Activated B cell treated with CpG ODN at 0.5 μM for 24 hours (primary cell): ENCODE measurements around the gene UGT8. TPM values are rescaled to one million over a fixed set of nuclear protein-coding genes. Genes with fewer than 3 reads are reported as not detected.

ENCODE experiments used
- ATAC-seq: fragments of 200-7000 bp; cut with Tn5 transposase; one replicate; pipeline ENCODE4 v1.10.0; 2021; ENCODE audit warnings: low read depth, mild to moderate bottlenecking, moderate library complexity
- CTCF ChIA-PET: fragments of 350-600 bp; sonication (Branson Sonifier 250); formaldehyde crosslinking; loops from one replicate; lab custom pipeline; 2021; ENCODE audit warnings: antibody characterized with exemption; lab: Charles Lee
- POLR2A ChIA-PET: fragments of 350-600 bp; sonication (Branson Sonifier 250); formaldehyde crosslinking; loops from one replicate; lab custom pipeline; 2021; ENCODE audit warnings: antibody characterized with exemption; lab: Charles Lee
- DNase-seq: peaks from one replicate; pipeline ENCODE4 v3.0.0; 2022
- H3K27ac Mint-ChIP-seq: one replicate; pipeline ENCODE4 v1.8.0; 2020; ENCODE audit warnings: mixed read lengths
- H3K27me3 Mint-ChIP-seq: one replicate; pipeline ENCODE4 v1.8.0; 2021; ENCODE audit warnings: mixed read lengths
- H3K36me3 Mint-ChIP-seq: one replicate; pipeline ENCODE4 v1.8.0; 2021; ENCODE audit warnings: low read depth, mixed read lengths
- H3K4me1 Mint-ChIP-seq: one replicate; pipeline ENCODE4 v1.8.0; 2021; ENCODE audit warnings: mixed read lengths
- H3K4me3 Mint-ChIP-seq: one replicate; pipeline ENCODE4 v1.8.0; 2020; ENCODE audit warnings: mild to moderate bottlenecking, mixed read lengths
- H3K9me3 Mint-ChIP-seq: one replicate; pipeline ENCODE4 v1.8.0; 2020; ENCODE audit warnings: mixed read lengths
- intact Hi-C: fragments of 100-400 bp; cut with micrococcal nuclease; formaldehyde crosslinking; loops from one replicate; pipeline ENCODE4 v1.15.1; 2024
- total RNA-seq: library from RNA; stranded (reverse); gene quantifications from 2 replicates; pipeline ENCODE4 v1.2.3, GENCODE V29; 2022
- TF ChIP-seq, protein P1 (sequence below): fragments of 200-600 bp; IDR thresholded peaks from one replicate; pipeline ENCODE4 v1.8.0; 2022; ENCODE audit warnings: antibody characterized with exemption, mild to moderate bottlenecking

Gene UGT8
- total RNA-seq, 1 donor from 2014 or later = 20.0 TPM

DNA sequence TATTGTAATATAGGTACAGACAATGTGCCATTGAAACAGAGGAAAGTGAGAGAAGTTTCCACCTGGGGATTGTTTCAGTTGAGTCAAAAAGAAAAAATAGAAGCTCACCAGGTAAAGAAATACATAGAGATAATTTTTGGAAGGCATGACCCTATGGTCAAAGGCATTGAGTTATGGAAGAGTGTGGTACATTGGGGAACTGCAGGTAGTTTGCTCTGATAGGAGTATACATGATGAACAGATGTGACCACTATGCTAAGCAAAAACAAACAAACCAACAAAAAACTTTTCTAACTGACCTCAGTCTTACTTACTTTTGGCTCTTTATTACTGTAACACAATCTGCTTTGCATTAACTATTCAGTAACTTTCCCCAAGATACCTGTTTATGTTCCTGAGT is 85.9 kb downstream of the UGT8 start:
- intact Hi-C loops = no loop called here
- Mint-ChIP-seq H3K4me1 (peaks cover 17% of the 10 kb centered on the region), H3K9me3 (no peaks in the 10 kb centered on the region), H3K4me3 (no peak overlapping the region), H3K27ac (no peak overlapping the region), H3K27me3 (no peaks in the 10 kb centered on the region), H3K36me3 (peaks cover 21% of the 10 kb centered on the region)
- CTCF ChIA-PET = no interaction called here
- ATAC-seq (no peak), DNase-seq (no peak)
- POLR2A ChIA-PET = no interaction called here
- TF ChIP-seq, protein P1, sequence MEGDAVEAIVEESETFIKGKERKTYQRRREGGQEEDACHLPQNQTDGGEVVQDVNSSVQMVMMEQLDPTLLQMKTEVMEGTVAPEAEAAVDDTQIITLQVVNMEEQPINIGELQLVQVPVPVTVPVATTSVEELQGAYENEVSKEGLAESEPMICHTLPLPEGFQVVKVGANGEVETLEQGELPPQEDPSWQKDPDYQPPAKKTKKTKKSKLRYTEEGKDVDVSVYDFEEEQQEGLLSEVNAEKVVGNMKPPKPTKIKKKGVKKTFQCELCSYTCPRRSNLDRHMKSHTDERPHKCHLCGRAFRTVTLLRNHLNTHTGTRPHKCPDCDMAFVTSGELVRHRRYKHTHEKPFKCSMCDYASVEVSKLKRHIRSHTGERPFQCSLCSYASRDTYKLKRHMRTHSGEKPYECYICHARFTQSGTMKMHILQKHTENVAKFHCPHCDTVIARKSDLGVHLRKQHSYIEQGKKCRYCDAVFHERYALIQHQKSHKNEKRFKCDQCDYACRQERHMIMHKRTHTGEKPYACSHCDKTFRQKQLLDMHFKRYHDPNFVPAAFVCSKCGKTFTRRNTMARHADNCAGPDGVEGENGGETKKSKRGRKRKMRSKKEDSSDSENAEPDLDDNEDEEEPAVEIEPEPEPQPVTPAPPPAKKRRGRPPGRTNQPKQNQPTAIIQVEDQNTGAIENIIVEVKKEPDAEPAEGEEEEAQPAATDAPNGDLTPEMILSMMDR = no peak

DNA sequence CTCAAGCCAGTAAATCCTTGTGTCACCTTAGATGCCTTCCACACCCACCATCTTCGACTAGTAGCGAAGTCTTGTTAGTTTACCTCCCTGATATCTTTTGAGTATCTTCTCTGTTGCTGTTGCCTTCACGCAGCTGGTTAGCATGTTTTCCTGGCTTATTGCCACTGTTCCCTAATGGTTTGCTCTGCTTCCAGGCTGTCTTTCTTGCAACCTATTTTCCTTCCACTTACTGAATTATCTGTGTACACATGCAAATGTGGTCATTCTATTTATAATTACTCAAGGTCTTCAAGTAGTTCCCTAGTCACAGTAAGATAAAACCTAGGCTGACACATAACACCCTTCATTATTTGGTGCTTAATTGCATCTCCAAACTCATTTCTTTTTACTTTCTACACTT is 89.5 kb downstream of the UGT8 start:
- TF ChIP-seq, protein P1 = no peak
- no peak overlapping the region for H3K27ac Mint-ChIP-seq
- CTCF ChIA-PET = interaction anchor here (0.9 kb wide), 1 partner anchor 303 kb away, joined by 3 read pairs; no protein-coding TSS in a partner anchor
- H3K27me3 Mint-ChIP-seq = no peaks in the 10 kb centered on the region
- peaks cover 32% of the 10 kb centered on the region for H3K4me1 Mint-ChIP-seq
- ATAC-seq = no peak
- intact Hi-C loops = no loop called here
- peaks cover 19% of the 10 kb centered on the region for H3K36me3 Mint-ChIP-seq
- no peak for DNase-seq
- H3K4me3 Mint-ChIP-seq = no peak overlapping the region
- POLR2A ChIA-PET = no interaction called here
- no peaks in the 10 kb centered on the region for H3K9me3 Mint-ChIP-seq

DNA sequence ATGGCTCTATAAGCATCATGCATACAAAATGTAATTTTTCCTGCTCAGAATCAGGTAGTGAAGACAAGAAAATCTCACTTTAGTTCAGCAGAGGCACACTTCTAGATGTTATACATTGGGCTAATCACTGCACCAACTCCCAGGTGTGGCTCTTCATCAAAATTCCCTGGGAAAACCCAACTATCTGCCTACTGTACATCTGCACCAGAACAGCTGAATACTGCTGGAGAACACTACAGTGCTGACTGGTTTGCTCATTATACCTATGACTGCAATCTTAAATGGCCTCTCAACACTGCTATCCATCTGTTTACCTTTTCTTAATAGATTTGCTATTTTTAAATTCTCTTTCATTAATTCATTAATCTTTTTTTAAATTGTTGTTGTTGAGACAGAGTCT is 92.0 kb downstream of the UGT8 start:
- ChIA-PET POLR2A (interaction anchor here (0.5 kb wide), 1 partner anchor 306 kb away, joined by 4 read pairs; no protein-coding TSS in a partner anchor), CTCF (no interaction called here)
- TF ChIP-seq, protein P1 = no peak
- DNase-seq (no peak), ATAC-seq (no peak)
- no peak overlapping the region for H3K27ac Mint-ChIP-seq
- no peak overlapping the region for H3K4me3 Mint-ChIP-seq
- H3K36me3 Mint-ChIP-seq = peaks cover 11% of the 10 kb centered on the region
- no peaks in the 10 kb centered on the region for H3K27me3 Mint-ChIP-seq
- H3K9me3 Mint-ChIP-seq = no peaks in the 10 kb centered on the region
- intact Hi-C loops = loop anchor here (10.0 kb wide), 1 partner anchor 1416 kb away; no protein-coding TSS in a partner anchor
- peaks cover 32% of the 10 kb centered on the region for H3K4me1 Mint-ChIP-seq

DNA sequence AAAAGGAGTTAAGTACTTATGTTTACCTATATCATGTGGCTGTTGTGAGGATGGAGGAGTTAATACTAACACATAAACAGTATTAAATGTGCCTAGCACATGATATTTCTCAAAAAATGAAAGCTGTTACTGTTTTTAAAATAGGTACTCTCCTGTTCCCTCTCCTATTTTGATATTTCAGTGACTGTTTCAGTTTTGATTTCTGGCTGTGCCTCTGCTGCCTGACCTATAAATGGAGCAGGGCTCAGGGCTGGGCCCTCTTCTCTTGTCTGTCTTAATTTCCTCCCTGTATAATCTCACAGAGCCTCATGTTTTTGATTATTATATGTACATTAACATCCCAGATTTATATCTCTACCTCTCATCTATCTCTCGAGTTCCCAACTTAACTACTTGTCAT is 93.3 kb downstream of the UGT8 start:
- ChIA-PET POLR2A (no interaction called here), CTCF (interaction anchor here (1.4 kb wide), 1 partner anchor 11 kb away, joined by 3 read pairs; no protein-coding TSS in a partner anchor)
- peaks cover 10% of the 10 kb centered on the region for H3K36me3 Mint-ChIP-seq
- TF ChIP-seq, protein P1 = no peak
- no peaks in the 10 kb centered on the region for H3K9me3 Mint-ChIP-seq
- H3K4me3 Mint-ChIP-seq = no peak overlapping the region
- no peak overlapping the region for H3K27ac Mint-ChIP-seq
- intact Hi-C loops = loop anchor here (10.0 kb wide), 1 partner anchor 1417 kb away; no protein-coding TSS in a partner anchor
- no peaks in the 10 kb centered on the region for H3K27me3 Mint-ChIP-seq
- peaks cover 22% of the 10 kb centered on the region for H3K4me1 Mint-ChIP-seq
- DNase-seq (no peak), ATAC-seq (no peak)

DNA sequence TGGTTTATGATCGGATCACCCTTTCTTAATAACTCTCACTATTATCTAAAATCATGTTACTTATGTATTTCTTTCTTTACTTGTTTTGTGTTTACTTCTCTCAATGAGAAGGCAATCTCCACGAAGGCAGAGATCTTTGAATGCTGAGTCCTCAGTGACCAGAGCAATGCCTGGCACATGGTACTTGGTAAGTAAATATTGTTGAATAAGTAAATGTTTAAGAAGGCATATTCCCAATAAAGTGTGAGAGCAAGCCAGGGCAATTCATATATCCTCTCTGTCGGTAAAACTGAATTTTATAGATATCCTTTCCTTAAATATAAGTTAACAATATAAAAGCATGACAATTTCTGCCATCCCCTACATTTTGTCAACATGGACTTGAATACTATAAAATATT is 94.4 kb downstream of the UGT8 start:
- CTCF ChIA-PET = interaction anchor here (1.4 kb wide), 1 partner anchor 12 kb away, joined by 3 read pairs; no protein-coding TSS in a partner anchor
- Mint-ChIP-seq H3K9me3 (no peaks in the 10 kb centered on the region), H3K27ac (no peak overlapping the region), H3K36me3 (peaks cover 7% of the 10 kb centered on the region), H3K4me3 (no peak overlapping the region), H3K27me3 (no peaks in the 10 kb centered on the region), H3K4me1 (peaks cover 16% of the 10 kb centered on the region)
- TF ChIP-seq, protein P1 = no peak
- intact Hi-C loops = loop anchor here (10.0 kb wide), 1 partner anchor 1418 kb away; no protein-coding TSS in a partner anchor
- POLR2A ChIA-PET = no interaction called here
- DNase-seq (no peak), ATAC-seq (no peak)
